Endothelial cell of umbilical vein (primary cell): ENCODE data around the gene KISS1. TPM values are rescaled to one million over a fixed set of nuclear protein-coding genes. Genes with fewer than 3 reads are reported as not detected.

Source experiments
- BruUV-seq: library from RNA; stranded (reverse); fragments of 400-500 nt; replicated peaks from 2 replicates; lab custom pipeline; 2021; lab: Mats Ljungman, UMichigan
- CTCF ChIA-PET: fragments of 300-600, 350-600 bp; sonication (Branson Sonifier 250); formaldehyde crosslinking; loops from one replicate; lab custom pipeline; 2021; ENCODE audit warnings: antibody characterized with exemption, inconsistent platforms; lab: Charles Lee
- POLR2A ChIA-PET: fragments of 300-600, 350-600 bp; sonication (Branson Sonifier 250); formaldehyde crosslinking; loops from one replicate; lab custom pipeline; 2021; ENCODE audit warnings: antibody characterized with exemption, inconsistent platforms; lab: Charles Lee
- DNase-seq: peaks from one replicate; pipeline ENCODE4 v3.0.0-alpha.2; 2011; ENCODE audit warnings: low read depth, low spot score
- FAIRE-seq: peaks from 2 replicates; lab custom pipeline; 2011; peaks lifted over from hg19 to GRCh38; lab: Jason Lieb, UNC
- H2AFZ ChIP-seq: 2 replicates; pipeline ENCODE4 v1.6.0; 2012; ENCODE audit warnings: low read depth, low read length, control low read depth, inconsistent platforms
- H3K27ac ChIP-seq: 2 replicates; pipeline ENCODE4 v1.5.1; 2011; ENCODE audit warnings: low read depth, mild to moderate bottlenecking, control low read depth, low read length, moderate library complexity; ENCODE audit not compliant: insufficient read depth
- H3K27me3 ChIP-seq, 2 experiments: 2 replicates each; pipeline versions ENCODE4 v1.6.0 to v1.6.1; 2011; ENCODE audit warnings: low read length in 2 of 2, mixed read lengths in 1 of 2; ENCODE audit not compliant: control insufficient read depth in 2 of 2, insufficient read depth in 2 of 2
- H3K36me3 ChIP-seq, 2 experiments: 2 replicates in 1 of 2; 3 replicates in 1 of 2; pipeline ENCODE4 v1.5.1; 2011; ENCODE audit warnings: low read length in 2 of 2, mild to moderate bottlenecking in 1 of 2, moderate library complexity in 1 of 2; ENCODE audit not compliant: control insufficient read depth in 2 of 2, insufficient read depth in 2 of 2; ENCODE audit errors: extremely low read depth in 1 of 2
- H3K4me1 ChIP-seq: 3 replicates; pipeline ENCODE4 v1.5.1; 2011; ENCODE audit warnings: mild to moderate bottlenecking, low read length; ENCODE audit not compliant: control insufficient read depth, insufficient read depth; ENCODE audit errors: extremely low read depth
- H3K4me2 ChIP-seq: 2 replicates; pipeline ENCODE4 v1.6.1; 2011; ENCODE audit warnings: low read length, control low read depth, mixed read lengths; ENCODE audit not compliant: insufficient read depth
- H3K4me3 ChIP-seq, 3 experiments: fragments of 200-600 bp in 1 of 3; sonication (generic), shearing (Covaris generic) in 1 of 3; replicated peaks in 1 of 3; 2 replicates each; pipeline ENCODE4 v1.5.1; 2011 to 2016; ENCODE audit warnings: control low read depth in 3 of 3, low read length in 3 of 3, mild to moderate bottlenecking in 2 of 3, inconsistent platforms in 1 of 3, low read depth in 1 of 3, moderate library complexity in 1 of 3; ENCODE audit not compliant: insufficient read depth in 1 of 3
- H3K79me2 ChIP-seq: 2 replicates; pipeline ENCODE4 v1.6.0; 2012; ENCODE audit warnings: low read length, inconsistent platforms; ENCODE audit not compliant: control insufficient read depth, insufficient read depth
- H3K9ac ChIP-seq: replicated peaks from 2 replicates; pipeline ENCODE3; 2011; ENCODE audit warnings: low read length, control low read depth; ENCODE audit not compliant: insufficient read depth; ENCODE audit errors: extremely low read depth
- H3K9me1 ChIP-seq: replicated peaks from 3 replicates; pipeline ENCODE4 v1.6.0; 2011; ENCODE audit warnings: mild to moderate bottlenecking, low read length; ENCODE audit not compliant: control insufficient read depth, insufficient read depth; ENCODE audit errors: extremely low read depth
- H3K9me3 ChIP-seq: replicated peaks from 2 replicates; pipeline ENCODE4 v1.5.1; 2012; ENCODE audit warnings: low read length, inconsistent platforms; ENCODE audit not compliant: control insufficient read depth, insufficient read depth
- H4K20me1 ChIP-seq: replicated peaks from 2 replicates; pipeline ENCODE3; 2011; ENCODE audit warnings: mild to moderate bottlenecking, low read length; ENCODE audit not compliant: control insufficient read depth, insufficient read depth; ENCODE audit errors: extremely low read depth
- EZH2 ChIP-seq: IDR thresholded peaks from 2 replicates; pipeline ENCODE4 v1.6.1; 2012; ENCODE audit warnings: borderline replicate concordance, low read depth, mild to moderate bottlenecking, moderate library complexity, low read length, inconsistent platforms; ENCODE audit not compliant: severe bottlenecking
- FOS ChIP-seq: IDR thresholded peaks from 2 replicates; pipeline ENCODE4 v1.6.1; 2011; ENCODE audit warnings: mild to moderate bottlenecking, low read length, moderate library complexity, borderline replicate concordance; ENCODE audit not compliant: insufficient read depth
- GATA2 ChIP-seq: IDR thresholded peaks from 2 replicates; pipeline ENCODE4 v1.7.0; 2011; ENCODE audit warnings: low read depth, mild to moderate bottlenecking, moderate library complexity, mixed read lengths, low read length; ENCODE audit not compliant: insufficient read length, insufficient read depth
- JUN ChIP-seq: IDR thresholded peaks from 2 replicates; pipeline ENCODE4 v1.6.1; 2011; ENCODE audit warnings: borderline replicate concordance, low read depth; ENCODE audit not compliant: insufficient read length, insufficient read depth
- MAX ChIP-seq: IDR thresholded peaks from 2 replicates; pipeline ENCODE4 v1.6.1; 2011; ENCODE audit not compliant: insufficient read depth, insufficient read length
- MYC ChIP-seq: IDR thresholded peaks from one replicate; pipeline ENCODE4 v1.6.1; 2011; ENCODE audit warnings: mild to moderate bottlenecking, low read depth, low read length
- POLR2A ChIP-seq: IDR thresholded peaks from 2 replicates; pipeline ENCODE4 v1.6.1; 2012; ENCODE audit warnings: low read depth, mild to moderate bottlenecking, control low read depth, low read length
- POLR2AphosphoS5 ChIP-seq: IDR thresholded peaks from 2 replicates; pipeline ENCODE4 v1.6.1; 2012; ENCODE audit warnings: low read depth, mild to moderate bottlenecking, control low read depth, low read length, moderate library complexity; ENCODE audit not compliant: insufficient read depth
- dilution Hi-C: fragments of 300-500 bp; cut with MboI; formaldehyde crosslinking; loops from one replicate; pipeline ENCODE4 v1.15.0; 2019; ENCODE audit warnings: low sequenced_read_pairs; ENCODE audit not compliant: extremely low pct_ligation_motif_present
- intact Hi-C: fragments of 100-400 bp; cut with micrococcal nuclease; formaldehyde crosslinking; loops from one replicate; pipeline ENCODE4 v1.10.0; 2022
- polyA plus RNA-seq, 4 experiments: library from polyadenylated mRNA; depleted of rRNA in 3 of 4; stranded (reverse) in 3 of 4; unstranded in 1 of 4; fragments of >200 nt; gene quantifications; 2 replicates each; pipeline versions ENCODE4 v1.2.1 to v1.2.3, GENCODE V29; 2011 to 2012; ENCODE audit warnings: missing spikeins in 1 of 4
- total RNA-seq: library from RNA; stranded (reverse); gene quantifications from 2 replicates; pipeline ENCODE4 v1.2.3, GENCODE V29; 2021
- TF ChIP-seq, protein P1 (sequence below), 2 donors: IDR thresholded peaks; 1 replicate in 1 of 2; 2 replicates in 1 of 2; pipeline ENCODE4 v1.5.1; 2011; ENCODE audit warnings: low read length in 2 of 2, mild to moderate bottlenecking in 2 of 2, moderate library complexity in 2 of 2, control low read depth in 1 of 2, inconsistent platforms in 1 of 2, low read depth in 1 of 2; ENCODE audit not compliant: insufficient read depth in 1 of 2; ENCODE audit errors: extremely low read depth in 1 of 2

KISS1 gene
- total and polyA plus RNA-seq, 2 donors (not counting 3 experiments of a cell fraction or from before 2014, with no cell fraction given) = 0.22 to 1.00 TPM

DNA sequence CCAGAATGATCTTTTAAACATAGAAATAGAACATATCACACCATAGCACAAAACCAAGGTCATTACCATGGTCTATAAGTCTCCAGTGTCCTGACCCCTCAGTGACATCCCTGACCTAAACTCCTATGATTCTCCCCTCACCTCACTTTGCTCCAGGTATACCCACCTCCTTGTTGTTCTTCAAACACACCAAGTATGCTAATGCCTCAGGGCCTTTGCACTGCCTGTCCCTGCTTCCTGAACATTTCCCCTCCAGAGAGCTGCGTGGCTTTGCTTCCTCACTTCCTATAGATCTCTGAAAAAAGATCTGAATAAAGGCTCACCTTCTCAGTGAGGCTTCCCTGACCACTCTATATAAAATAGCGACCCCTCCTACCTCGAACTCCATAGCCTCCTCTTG lies 16.4 kb upstream of the KISS1 start:
- POLR2A ChIA-PET = no interaction called here
- no peaks in the 10 kb centered on the region for H4K20me1 ChIP-seq
- dilution Hi-C loops = no loop called here

More for the DNA sequence above, 16.4 kb upstream of the KISS1 start:
- no peaks in the 10 kb centered on the region for H3K9me3 ChIP-seq
- no peak overlapping the region for H3K27ac ChIP-seq
- no peaks in the 10 kb centered on the region for H3K36me3 ChIP-seq
- intact Hi-C loops = loop anchor here (5.0 kb wide), 1 partner anchor 290 kb away; no protein-coding TSS in a partner anchor
- CTCF ChIA-PET = interaction anchor here (6.3 kb wide), 1 partner anchor 148 kb away, joined by 176 read pairs; the partner anchor contains the start of gene PLEKHA6
- FAIRE-seq (no peak), DNase-seq (no peak)
- H3K9ac ChIP-seq = no peak overlapping the region
- no peaks in the 10 kb centered on the region for H3K4me1 ChIP-seq
- H3K4me2 ChIP-seq = no peak overlapping the region
- TF ChIP-seq JUN (no peak), MYC (no peak), POLR2A (no peak), EZH2 (no peak), FOS (no peak), MAX (no peak), GATA2 (no peak), POLR2AphosphoS5 (no peak)
- TF ChIP-seq, protein P1, sequence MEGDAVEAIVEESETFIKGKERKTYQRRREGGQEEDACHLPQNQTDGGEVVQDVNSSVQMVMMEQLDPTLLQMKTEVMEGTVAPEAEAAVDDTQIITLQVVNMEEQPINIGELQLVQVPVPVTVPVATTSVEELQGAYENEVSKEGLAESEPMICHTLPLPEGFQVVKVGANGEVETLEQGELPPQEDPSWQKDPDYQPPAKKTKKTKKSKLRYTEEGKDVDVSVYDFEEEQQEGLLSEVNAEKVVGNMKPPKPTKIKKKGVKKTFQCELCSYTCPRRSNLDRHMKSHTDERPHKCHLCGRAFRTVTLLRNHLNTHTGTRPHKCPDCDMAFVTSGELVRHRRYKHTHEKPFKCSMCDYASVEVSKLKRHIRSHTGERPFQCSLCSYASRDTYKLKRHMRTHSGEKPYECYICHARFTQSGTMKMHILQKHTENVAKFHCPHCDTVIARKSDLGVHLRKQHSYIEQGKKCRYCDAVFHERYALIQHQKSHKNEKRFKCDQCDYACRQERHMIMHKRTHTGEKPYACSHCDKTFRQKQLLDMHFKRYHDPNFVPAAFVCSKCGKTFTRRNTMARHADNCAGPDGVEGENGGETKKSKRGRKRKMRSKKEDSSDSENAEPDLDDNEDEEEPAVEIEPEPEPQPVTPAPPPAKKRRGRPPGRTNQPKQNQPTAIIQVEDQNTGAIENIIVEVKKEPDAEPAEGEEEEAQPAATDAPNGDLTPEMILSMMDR (IDR thresholded peaks at IDR 0.05; ENCODE audit: extremely low read depth in 1 of 2, insufficient read depth in 1 of 2, low read depth in 1 of 2, low read length in 2 of 2) = no peak
- no peak overlapping the region for H3K4me3 ChIP-seq
- H3K79me2 ChIP-seq = no peaks in the 10 kb centered on the region
- H3K27me3 ChIP-seq = no peaks in the 10 kb centered on the region
- no peak overlapping the region for H2AFZ ChIP-seq
- no peaks in the 10 kb centered on the region for H3K9me1 ChIP-seq
- no TSS peak for BruUV-seq
